HG02759 (cell line): ENCODE measurements around the gene REC8.

Source experiments
- ATAC-seq: cut with Tn5 transposase; IDR thresholded peaks from one replicate; pipeline ENCODE4 v1.9.1; 2021; ENCODE audit warnings: mild to moderate bottlenecking, moderate library complexity; ENCODE audit not compliant: unreplicated experiment

REC8 gene, protein sequence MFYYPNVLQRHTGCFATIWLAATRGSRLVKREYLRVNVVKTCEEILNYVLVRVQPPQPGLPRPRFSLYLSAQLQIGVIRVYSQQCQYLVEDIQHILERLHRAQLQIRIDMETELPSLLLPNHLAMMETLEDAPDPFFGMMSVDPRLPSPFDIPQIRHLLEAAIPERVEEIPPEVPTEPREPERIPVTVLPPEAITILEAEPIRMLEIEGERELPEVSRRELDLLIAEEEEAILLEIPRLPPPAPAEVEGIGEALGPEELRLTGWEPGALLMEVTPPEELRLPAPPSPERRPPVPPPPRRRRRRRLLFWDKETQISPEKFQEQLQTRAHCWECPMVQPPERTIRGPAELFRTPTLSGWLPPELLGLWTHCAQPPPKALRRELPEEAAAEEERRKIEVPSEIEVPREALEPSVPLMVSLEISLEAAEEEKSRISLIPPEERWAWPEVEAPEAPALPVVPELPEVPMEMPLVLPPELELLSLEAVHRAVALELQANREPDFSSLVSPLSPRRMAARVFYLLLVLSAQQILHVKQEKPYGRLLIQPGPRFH

DNA sequence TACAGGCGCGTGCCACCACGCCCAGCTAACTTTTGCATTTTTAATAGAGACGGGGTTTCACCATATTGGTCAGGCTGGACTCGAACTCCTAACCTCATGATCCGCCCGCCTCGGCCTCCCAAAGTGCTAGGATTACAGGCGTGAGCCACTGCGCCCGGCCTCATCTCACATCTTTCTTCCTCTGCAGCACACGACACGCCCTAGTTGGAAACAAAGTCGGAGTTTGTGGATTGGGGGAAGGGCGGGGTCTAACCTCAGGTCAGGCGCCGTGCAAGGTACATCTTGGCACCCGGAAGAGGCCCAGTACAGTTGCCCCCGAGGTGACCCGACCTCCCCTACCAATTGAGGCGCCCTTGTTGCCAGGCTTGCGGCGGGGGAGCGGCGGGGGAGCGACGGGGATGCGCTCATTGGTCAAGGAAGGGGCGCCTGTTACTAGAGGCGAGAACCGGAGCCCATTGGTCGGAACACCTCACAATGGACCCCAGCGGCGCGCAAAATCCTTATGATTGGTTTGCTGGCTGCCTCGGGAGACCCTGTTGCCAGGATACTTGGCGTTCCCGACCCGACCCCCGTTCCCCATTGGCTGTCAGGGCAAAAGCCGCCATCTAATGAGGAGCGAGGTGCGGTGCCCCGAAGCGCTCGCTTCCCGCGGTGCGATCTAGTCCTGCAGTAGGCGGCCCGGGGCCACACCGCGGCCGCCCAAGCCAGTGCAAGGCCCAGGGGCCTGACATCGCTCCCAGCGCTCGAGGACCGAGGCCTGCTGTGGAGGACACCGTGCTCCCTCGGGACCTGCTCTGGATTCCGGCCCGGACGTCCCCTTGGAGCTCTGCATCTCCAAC lies at the start of gene REC8:
TSS of gene REC8 (plus strand) at position 659 of the 839 bp plus-strand sequence. CDS start 473 bp downstream, outside the sequence.
- peak; percentile 88 for ATAC-seq

DNA sequence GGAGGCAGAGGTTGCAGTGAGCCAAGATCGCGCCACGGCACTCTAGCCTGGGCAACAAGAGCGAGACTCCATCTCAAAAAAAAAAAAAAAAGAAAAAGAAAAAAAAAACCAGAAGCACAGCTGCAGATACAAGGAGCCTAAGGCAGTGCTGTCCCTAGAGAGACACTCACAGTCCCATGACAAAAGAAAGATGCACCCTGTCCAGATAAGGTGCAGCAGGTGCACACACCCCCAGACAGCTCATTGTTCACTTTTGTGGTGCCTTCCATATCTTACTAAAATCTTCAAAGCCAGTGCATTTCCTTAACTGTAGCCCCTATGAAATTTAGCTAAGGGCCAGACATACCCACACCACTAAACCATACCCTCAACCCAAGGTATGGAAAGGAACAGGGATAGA lies 49.5 kb upstream of the REC8 start:
- no peak for ATAC-seq

DNA sequence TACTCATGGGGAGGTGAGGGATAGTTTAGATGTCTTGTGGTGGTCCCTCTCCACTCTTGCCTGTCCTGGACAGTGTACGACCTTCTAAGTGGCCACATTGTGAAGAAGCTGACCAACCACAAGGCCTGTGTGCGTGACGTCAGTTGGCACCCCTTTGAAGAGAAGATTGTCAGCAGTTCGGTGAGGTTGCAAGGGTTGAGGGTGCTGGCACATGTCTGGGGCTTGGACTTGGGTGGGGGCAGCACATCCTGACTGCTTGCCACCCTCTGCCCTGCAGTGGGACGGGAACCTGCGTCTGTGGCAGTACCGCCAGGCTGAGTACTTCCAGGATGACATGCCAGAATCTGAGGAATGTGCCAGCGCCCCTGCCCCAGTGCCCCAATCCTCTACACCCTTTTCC lies 49.0 kb upstream of the REC8 start:
- no peak for ATAC-seq

DNA sequence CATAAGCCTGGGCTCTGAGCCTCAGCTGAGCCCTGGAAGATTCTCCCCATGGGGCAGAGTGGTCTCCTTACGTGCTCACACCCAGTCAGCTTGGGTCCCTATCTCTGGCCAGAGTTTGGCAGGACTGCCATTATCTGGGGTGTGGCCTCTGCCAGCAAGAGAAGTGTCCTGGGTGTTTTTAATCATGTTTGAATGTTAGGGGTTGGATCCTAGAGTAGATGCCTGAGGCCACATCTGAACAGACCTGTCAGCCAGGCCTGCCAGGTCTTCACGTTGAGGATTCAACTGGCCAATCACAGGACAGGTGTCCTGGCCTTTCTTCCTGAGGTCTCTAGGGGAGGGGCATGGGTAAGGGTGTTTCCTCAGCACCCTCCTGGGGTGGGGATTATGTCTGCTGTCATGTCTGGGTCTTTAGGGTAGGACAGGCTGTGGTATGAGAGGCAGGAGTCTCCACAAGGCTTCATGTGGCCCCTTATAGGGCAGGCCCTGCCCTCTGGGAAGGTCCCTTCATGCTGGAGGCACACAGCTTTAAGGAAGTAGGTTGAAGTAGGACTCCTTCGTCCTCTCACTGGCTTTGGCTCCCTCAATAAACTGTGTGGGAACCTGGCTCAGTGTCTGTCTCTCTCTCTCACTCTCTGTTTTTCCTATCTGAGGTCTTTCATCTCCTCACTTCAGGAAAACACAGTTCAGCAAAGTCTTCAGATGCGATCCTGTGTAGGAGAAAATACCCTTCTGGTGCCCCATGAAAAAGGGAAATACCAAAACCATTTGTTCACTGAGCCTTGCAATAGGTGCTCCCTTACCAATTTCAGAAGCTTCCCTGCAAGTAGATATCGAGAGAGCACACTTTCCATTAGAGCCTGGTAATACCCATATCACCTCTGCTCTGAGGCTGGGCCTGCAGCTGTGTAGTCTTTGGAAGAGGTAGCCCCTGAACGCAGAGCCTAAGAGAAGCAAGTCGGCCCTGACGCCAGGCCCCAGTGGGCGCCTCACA lies 48.2 kb upstream of the REC8 start:
- peak; percentile 78 for ATAC-seq

DNA sequence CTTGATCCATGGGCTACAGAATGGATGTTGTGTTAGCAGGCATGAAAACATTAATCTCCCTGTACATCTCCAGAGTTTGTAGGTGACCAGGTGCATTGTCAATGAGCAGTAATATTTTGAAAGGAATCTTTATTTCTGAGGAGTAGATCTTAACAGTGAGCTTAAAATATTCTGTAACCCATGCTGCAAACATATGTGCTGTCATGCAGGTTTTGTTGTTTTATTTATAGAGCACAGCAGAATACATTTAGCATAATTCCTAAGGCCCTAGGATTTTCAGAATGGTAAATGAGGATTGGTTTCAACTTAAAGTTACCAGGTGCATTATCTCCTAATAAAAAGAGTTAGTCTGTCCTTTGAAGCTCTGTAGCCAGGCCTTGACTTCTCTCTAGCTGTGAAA lies 44.9 kb upstream of the REC8 start:
- no peak for ATAC-seq

DNA sequence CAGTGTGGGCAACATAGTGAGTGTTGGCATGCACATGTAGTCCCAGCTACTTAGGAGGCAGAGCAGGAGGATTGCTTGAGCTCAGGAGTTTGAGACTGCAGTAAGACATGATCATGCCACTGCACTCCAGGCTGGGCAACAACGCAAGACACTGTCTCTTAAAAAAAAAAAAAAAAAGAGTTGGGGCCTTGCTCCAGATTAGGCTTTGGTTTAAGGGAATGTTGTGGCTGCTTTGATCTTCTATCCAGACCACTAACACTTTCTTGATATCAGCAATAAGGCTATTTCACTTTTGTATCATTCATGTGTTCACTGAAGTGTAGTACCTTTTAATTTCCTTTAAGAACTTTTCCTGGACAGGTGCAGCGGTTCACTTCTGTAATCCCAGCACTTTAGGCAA lies 44.2 kb upstream of the REC8 start:
- ATAC-seq: no peak

DNA sequence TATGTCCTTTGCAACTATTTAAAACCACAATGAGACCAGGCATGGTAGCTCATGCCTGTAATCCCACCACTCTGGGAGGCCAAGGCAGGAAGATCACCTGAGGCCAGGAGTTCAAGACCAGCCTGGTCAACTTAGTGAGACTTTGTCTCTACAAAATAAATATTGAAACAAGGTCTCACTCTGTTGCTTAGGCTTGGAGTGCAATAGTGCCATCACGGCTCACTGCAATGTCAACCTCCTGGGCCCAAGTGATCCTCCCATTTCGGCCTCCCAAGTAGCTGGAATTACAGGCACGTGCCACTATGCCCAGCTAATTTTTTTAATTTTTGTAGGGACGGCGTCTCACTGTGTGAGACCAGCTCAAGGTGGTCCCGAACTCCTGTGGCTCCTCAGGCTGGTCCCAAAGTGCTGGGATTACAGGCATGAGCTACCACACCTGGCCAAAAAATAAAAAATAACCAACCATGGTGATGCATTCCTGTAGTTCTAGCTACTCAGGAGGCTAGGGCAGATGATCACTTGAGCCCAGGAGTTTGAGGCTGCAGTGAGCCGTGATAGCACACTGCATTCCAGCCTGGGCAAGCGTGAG lies 42.4 kb upstream of the REC8 start:
- ATAC-seq: no peak

DNA sequence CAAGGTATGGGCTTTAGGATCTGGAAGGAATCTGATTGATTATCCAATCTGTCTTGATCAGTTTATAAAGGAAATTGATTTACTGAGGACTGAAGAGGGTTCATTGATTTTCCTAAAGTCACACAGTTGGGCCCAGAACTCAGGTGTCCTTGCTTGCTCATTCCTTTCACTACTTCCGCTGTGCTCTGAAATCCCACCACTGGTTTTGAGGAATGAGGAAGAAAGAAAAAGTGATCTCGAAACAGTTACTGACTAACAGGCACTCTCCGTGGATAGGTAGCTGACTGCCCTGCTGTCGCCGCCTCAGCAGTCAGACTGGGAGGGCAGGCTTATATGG lies 41.5 kb upstream of the REC8 start, which contains the start of gene FITM1:
TSS of gene FITM1 (plus strand) at position 280 of the 337 bp plus-strand sequence. CDS start 905 bp downstream, outside the sequence.
- no peak for ATAC-seq

DNA sequence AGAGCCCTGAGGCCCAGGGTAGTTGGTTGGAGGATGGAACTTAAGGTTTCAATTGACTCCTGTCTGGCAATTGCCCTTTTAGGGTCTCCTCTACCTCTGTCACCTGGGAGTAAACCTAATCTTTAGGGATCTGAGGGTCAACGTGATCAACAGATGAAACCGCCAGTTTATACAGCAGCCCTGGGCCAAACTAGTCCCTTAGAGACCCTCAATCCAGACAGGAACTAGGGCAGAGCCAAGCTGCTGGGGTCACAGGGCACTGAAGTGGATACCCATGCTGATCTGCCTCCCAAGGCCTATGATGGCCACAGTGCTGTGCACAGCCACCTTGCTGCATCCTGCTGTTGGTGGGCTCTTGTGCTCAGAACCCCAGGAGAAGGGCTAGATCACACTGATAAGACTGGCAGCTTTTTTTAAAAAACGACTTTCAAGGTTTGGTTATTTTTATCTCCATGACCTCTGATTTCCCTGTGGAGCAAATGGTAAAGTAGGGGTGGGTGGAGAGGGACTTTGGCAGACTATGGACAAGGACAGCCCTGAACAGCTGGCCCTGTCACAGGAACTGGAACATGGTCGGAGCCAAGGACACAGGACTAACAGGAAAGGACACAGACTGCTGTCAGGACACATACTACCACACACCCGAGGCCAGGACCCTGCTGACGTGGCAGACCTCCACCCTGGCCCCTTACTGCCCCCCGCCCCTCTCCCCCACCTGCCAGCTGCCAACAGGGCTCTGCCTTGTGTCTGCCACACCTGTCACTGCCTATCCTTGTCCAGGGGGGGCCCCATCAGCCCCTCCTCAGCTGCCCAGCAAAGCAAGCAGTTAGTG lies 40.9 kb upstream of the REC8 start:
- no peak for ATAC-seq

DNA sequence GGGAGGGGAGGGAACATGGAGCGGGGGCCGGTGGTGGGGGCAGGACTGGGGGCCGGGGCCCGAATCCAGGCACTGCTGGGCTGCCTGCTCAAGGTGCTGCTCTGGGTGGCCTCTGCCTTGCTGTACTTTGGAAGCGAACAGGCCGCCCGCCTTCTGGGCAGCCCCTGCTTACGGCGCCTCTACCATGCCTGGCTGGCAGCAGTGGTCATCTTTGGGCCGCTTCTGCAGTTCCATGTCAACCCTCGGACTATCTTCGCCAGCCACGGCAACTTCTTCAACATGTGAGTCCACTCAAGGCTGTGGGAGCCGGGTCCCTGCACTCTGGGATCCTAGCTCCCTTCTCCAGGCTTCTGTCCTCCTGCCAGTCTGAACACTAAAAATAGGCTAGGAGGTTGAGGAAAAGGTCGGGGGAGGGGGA lies 40.3 kb upstream of the REC8 start:
- ATAC-seq: no peak

DNA sequence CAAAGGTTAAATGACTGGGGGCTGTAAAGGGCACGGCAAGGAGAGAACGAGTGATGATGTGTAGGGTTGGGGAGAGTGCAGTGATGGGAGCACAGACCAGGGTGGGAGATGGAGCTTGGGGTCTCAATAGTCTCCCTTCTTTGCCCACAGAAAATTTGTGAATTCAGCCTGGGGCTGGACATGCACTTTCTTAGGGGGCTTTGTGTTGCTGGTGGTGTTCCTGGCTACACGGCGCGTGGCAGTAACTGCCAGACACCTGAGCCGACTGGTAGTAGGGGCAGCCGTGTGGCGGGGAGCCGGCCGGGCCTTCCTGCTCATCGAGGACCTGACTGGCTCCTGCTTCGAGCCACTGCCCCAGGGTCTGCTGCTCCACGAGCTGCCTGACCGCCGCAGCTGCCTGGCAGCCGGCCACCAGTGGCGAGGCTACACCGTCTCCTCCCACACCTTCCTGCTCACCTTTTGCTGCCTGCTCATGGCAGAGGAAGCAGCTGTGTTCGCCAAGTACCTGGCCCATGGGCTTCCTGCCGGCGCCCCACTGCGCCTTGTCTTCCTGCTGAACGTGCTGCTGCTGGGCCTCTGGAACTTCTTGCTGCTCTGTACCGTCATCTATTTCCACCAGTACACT lies 39.7 kb upstream of the REC8 start:
- no peak for ATAC-seq

DNA sequence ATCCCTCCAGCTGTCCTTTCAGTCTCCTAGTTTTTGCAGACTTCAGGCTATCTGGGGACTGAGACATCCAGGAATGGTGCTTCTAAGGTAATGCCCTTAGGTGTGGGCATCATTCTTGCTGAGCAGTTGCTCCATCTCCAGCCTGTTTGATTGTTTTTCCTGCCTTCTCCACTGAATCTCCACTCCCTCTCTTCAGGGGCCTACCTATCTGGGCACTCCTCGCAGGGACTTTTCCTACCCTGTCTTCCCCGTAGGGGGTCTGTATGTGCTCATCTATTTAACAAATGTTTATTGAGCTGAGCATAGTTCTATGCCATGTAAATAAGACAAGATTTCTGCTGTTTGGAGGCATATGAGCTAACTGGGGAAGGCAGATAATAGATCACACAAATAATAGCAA lies 38.9 kb upstream of the REC8 start:
- ATAC-seq: no peak

DNA sequence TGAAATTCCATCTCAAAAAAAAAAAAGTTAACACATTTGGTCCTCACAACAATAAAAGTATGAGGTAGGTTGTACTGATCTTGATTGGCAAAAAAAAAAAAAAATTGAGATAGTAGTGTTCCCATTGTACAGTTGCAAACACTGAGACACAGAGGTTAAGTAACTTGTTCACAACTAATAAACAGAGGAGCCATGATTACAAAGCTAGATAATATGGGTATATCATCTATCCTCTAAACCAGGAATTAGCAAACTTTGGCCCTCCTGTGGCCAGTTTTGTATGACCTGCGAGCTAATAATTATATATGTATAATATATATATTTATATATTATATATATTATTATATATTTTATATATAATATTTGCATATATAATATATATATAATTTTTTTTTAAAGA lies 38.1 kb upstream of the REC8 start:
- no peak for ATAC-seq

DNA sequence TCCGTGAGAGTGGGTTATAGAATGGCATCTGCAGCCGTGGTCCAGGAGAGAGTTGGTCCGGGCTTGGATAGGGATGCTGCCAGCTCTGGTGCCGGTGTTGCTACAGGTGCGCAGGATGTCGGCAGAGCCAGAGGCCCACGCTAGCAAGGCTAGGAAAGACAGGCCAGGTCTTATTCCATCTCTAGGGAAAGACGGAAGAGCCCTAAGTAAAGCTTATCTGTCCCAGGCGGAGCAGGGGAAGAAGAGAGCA lies 36.4 kb upstream of the REC8 start:
- no peak for ATAC-seq

DNA sequence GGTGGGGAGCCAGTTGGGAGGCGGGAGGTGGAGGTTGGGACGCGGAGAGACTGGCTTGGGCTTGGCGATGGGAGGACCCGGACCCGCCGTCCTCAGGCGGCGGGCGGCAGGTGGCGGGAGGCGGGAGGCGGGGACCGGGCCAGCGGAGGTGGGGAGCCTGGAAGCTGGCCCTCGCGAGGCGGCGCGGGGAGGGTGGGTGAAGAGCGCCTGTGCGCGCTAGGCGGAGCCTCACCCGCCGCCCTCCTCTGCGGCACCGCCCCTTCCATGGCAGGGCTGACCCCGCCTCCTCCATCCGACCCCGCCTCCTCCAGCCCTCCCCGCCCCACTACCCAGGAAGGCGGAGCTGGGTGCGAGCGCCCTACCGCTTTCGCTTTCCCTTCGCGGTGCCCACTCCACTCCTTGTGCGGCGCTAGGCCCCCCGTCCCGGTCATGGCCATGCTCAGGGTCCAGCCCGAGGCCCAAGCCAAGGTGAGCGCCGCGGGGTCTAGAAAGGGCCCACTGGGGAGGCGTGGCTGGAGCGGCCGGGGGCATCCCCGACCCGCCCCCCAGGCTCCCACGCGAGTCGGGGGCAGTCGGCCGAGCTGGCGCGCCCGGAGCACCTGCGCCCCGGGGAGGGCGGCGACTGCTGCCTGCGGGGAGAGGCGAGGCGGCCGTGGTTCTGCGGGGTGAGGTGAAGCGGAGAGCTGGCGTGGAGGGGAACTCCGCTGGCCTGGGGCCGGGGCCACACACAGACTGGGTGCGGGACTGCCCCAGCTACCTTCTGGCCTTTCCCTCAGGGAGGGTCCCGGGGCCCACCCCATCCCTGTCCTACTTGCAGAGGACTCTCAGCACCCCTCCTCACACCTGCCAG lies 35.8 kb upstream of the REC8 start, which contains the start of gene PSME1:
TSS of gene PSME1 (plus strand) at position 361 of the 850 bp plus-strand sequence. CDS start at position 430, 69 bp downstream.
- peak; percentile 87 for ATAC-seq

DNA sequence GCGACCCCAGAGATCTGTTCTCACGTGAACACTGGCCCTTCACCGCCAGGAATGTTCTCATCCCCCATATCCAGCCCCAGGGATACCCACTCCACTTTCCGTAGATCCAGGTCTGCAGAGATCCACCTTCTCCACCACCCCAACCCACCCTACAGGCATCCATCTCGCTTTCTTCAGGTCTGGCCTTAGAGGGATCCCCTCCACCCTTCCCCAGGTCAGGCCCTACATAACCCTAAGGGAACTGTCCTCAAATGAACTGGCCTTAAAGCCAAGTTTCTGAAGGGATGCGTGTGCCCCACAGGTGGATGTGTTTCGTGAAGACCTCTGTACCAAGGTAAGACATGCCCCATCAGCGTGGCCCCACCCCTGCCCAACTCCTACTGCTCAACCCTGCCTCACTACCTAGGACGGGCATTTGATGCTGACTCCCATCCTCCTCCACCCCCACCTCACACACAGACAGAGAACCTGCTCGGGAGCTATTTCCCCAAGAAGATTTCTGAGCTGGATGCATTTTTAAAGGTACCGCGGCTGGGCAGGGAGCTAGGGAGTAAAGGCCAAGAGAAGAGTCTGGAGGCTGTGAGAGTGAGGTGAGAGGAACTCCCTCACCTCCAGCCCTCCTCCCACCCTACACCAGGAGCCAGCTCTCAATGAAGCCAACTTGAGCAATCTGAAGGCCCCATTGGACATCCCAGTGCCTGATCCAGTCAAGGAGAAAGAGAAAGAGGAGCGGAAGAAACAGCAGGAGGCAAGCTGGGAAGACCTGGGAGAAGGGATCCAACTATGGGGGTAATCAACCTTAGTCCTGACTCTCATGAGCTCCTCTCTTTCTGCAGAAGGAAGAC lies 35.0 kb upstream of the REC8 start:
- ATAC-seq: no peak
